GM12878 (cell line): ENCODE measurements around the gene CHST15. TPM values are rescaled to one million over a fixed set of nuclear protein-coding genes. Genes with fewer than 3 reads are reported as not detected.
A peak's percentile ranks its signal among the peaks of the same experiment; 100 is the strongest.

Experiments used
- ATF3 ChIP-seq: IDR thresholded peaks from 2 replicates; pipeline ENCODE4 v1.6.1; 2011; ENCODE audit warnings: low read depth, mild to moderate bottlenecking, low read length, moderate library complexity, borderline replicate concordance; ENCODE audit errors: extremely low read depth
- E2F4 ChIP-seq: IDR thresholded peaks from 2 replicates; pipeline ENCODE4 v1.6.1; 2012; ENCODE audit warnings: low read depth, low read length, improper control_type of control experiment
- ETV6 ChIP-seq, 2 experiments: fragments of 450-650 bp in 1 of 2; IDR thresholded peaks in 1 of 2; conservative IDR thresholded peaks in 1 of 2; 2 replicates each; pipeline ENCODE4 v1.6.1; 2014; ENCODE audit warnings: antibody characterized with exemption in 1 of 2, borderline replicate concordance in 1 of 2, low read depth in 1 of 2, mild to moderate bottlenecking in 1 of 2, moderate library complexity in 1 of 2
- EZH2 ChIP-seq: IDR thresholded peaks from 2 replicates; pipeline ENCODE4 v1.6.1; 2012; ENCODE audit warnings: low read depth, mild to moderate bottlenecking, control low read depth, inconsistent platforms, low read length, borderline replicate concordance; ENCODE audit not compliant: control insufficient read depth
- IKZF1 ChIP-seq: fragments of 450-650 bp; conservative IDR thresholded peaks from 2 replicates; pipeline ENCODE4 v1.6.1; 2017; ENCODE audit warnings: antibody characterized with exemption, mild to moderate bottlenecking
- IRF4 ChIP-seq: IDR thresholded peaks from 2 replicates; pipeline ENCODE4 v1.6.1; 2011; ENCODE audit warnings: low read depth, low read length
- JUNB ChIP-seq: IDR thresholded peaks from 2 replicates; pipeline ENCODE4 v1.6.1; 2016; ENCODE audit warnings: antibody characterized with exemption, mild to moderate bottlenecking
- MEF2A ChIP-seq: IDR thresholded peaks from 2 replicates; pipeline ENCODE4 v1.6.1; 2011; ENCODE audit warnings: low read depth, mild to moderate bottlenecking, low read length, moderate library complexity; ENCODE audit not compliant: insufficient read depth
- MTA2 ChIP-seq: fragments of 450-650 bp; IDR thresholded peaks from 2 replicates; pipeline ENCODE4 v1.6.1; 2016; ENCODE audit warnings: low read depth, mild to moderate bottlenecking, moderate library complexity
- NFYA ChIP-seq: IDR thresholded peaks from 2 replicates; pipeline ENCODE4 v1.6.1; 2011; ENCODE audit warnings: low read depth, mild to moderate bottlenecking, low read length, improper control_type of control experiment, borderline replicate concordance
- SP1 ChIP-seq: IDR thresholded peaks from one replicate; pipeline ENCODE4 v1.6.1; 2011; ENCODE audit warnings: low read depth, low read length
- TARDBP ChIP-seq: IDR thresholded peaks from 2 replicates; pipeline ENCODE4 v1.6.1; 2016; ENCODE audit warnings: borderline replicate concordance
- TCF7 ChIP-seq: IDR thresholded peaks from 2 replicates; pipeline ENCODE4 v1.6.1; 2014; ENCODE audit warnings: antibody characterized with exemption, borderline replicate concordance
- ZNF622 ChIP-seq: fragments of 450-650 bp; IDR thresholded peaks from 2 replicates; pipeline ENCODE4 v1.6.1; 2017; ENCODE audit warnings: mild to moderate bottlenecking, inconsistent platforms
- polyA plus RNA-seq, 11 experiments: library from polyadenylated mRNA; depleted of rRNA in 4 of 11; unstranded in 6 of 11; stranded (reverse) in 5 of 11; fragments of >200 nt; fragmentation: Nextera tagmentation in 4 of 11; fragmentation: Illumina TruSeq in 1 of 11; extraction: Ambion mirVana in 4 of 11; extraction: Trizol in 1 of 11; gene quantifications; 1 replicate in 1 of 11; 2 replicates in 10 of 11; pipeline versions ENCODE4 v1.2.1 to v1.2.3, GENCODE V29; 2011 to 2016; ENCODE audit warnings: inconsistent platforms in 2 of 11, missing spikeins in 2 of 11, low read depth in 1 of 11
- total RNA-seq, 4 experiments: library from RNA; depleted of rRNA in 3 of 4; stranded (reverse); fragments of >200 nt in 3 of 4; fragmentation: Illumina TruSeq in 1 of 4; extraction: Trizol in 1 of 4; gene quantifications; 2 replicates each; pipeline versions ENCODE4 v1.2.1 to v1.2.3, GENCODE V29; 2013 to 2021
- TF ChIP-seq, protein P1 (sequence below): fragments of 450-650 bp; conservative IDR thresholded peaks from 2 replicates; pipeline ENCODE4 v1.6.1; 2017; ENCODE audit warnings: mild to moderate bottlenecking, moderate library complexity
- TF ChIP-seq, protein P2 (sequence below): fragments of 450-650 bp; IDR thresholded peaks from 2 replicates; pipeline ENCODE4 v1.6.1; 2014; ENCODE audit warnings: mild to moderate bottlenecking
- TF ChIP-seq, protein P3 (sequence below): fragments of 450-650 bp; IDR thresholded peaks from 2 replicates; pipeline ENCODE4 v1.6.1; 2017; ENCODE audit warnings: mild to moderate bottlenecking, low read depth, inconsistent platforms; ENCODE audit not compliant: poor library complexity, severe bottlenecking
- TF ChIP-seq, protein P4 (sequence below): fragments of 450-650 bp; IDR thresholded peaks from 2 replicates; pipeline ENCODE4 v1.6.1; 2018; ENCODE audit warnings: borderline replicate concordance, mild to moderate bottlenecking; ENCODE audit not compliant: partially characterized antibody

Gene CHST15
- total and polyA plus RNA-seq, 10 of the 15 experiments (the other 5 are each of a cell fraction or from before 2014, with no cell fraction given), result 0.02 to 0.53 (median 0.05) TPM; not detected in 1

GRCh38 chr10:124035928-124036558 is 57.4 kb downstream of the CHST15 start (continued):
- TF ChIP-seq, protein P1, sequence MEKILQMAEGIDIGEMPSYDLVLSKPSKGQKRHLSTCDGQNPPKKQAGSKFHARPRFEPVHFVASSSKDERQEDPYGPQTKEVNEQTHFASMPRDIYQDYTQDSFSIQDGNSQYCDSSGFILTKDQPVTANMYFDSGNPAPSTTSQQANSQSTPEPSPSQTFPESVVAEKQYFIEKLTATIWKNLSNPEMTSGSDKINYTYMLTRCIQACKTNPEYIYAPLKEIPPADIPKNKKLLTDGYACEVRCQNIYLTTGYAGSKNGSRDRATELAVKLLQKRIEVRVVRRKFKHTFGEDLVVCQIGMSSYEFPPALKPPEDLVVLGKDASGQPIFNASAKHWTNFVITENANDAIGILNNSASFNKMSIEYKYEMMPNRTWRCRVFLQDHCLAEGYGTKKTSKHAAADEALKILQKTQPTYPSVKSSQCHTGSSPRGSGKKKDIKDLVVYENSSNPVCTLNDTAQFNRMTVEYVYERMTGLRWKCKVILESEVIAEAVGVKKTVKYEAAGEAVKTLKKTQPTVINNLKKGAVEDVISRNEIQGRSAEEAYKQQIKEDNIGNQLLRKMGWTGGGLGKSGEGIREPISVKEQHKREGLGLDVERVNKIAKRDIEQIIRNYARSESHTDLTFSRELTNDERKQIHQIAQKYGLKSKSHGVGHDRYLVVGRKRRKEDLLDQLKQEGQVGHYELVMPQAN, result no peak
- TF ChIP-seq, protein P2, sequence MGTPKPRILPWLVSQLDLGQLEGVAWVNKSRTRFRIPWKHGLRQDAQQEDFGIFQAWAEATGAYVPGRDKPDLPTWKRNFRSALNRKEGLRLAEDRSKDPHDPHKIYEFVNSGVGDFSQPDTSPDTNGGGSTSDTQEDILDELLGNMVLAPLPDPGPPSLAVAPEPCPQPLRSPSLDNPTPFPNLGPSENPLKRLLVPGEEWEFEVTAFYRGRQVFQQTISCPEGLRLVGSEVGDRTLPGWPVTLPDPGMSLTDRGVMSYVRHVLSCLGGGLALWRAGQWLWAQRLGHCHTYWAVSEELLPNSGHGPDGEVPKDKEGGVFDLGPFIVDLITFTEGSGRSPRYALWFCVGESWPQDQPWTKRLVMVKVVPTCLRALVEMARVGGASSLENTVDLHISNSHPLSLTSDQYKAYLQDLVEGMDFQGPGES, result no peak
- TF ChIP-seq TCF7 (no peak), ATF3 (no peak), ZNF622 (no peak), SP1 (peak; percentile 67), JUNB (no peak), EZH2 (no peak), TARDBP (no peak), E2F4 (no peak), ETV6 (conservative IDR thresholded peaks at IDR 0.05 in 1 of 2, IDR thresholded peaks at IDR 0.05 in 1 of 2; ENCODE audit: borderline replicate concordance in 1 of 2, low read depth in 1 of 2) (peak in 1 of 2 experiments; percentile 53; a peak in 1 of 4 replicates), NFYA (no peak), IRF4 (peak; percentile 74; the same call in 1 of the 2 replicates), MEF2A (no peak), MTA2 (peak; percentile 89), IKZF1 (peak; percentile 94)
- TF ChIP-seq, protein P3, sequence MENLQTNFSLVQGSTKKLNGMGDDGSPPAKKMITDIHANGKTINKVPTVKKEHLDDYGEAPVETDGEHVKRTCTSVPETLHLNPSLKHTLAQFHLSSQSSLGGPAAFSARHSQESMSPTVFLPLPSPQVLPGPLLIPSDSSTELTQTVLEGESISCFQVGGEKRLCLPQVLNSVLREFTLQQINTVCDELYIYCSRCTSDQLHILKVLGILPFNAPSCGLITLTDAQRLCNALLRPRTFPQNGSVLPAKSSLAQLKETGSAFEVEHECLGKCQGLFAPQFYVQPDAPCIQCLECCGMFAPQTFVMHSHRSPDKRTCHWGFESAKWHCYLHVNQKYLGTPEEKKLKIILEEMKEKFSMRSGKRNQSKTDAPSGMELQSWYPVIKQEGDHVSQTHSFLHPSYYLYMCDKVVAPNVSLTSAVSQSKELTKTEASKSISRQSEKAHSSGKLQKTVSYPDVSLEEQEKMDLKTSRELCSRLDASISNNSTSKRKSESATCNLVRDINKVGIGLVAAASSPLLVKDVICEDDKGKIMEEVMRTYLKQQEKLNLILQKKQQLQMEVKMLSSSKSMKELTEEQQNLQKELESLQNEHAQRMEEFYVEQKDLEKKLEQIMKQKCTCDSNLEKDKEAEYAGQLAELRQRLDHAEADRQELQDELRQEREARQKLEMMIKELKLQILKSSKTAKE, result peak; percentile 91
- TF ChIP-seq, protein P4, sequence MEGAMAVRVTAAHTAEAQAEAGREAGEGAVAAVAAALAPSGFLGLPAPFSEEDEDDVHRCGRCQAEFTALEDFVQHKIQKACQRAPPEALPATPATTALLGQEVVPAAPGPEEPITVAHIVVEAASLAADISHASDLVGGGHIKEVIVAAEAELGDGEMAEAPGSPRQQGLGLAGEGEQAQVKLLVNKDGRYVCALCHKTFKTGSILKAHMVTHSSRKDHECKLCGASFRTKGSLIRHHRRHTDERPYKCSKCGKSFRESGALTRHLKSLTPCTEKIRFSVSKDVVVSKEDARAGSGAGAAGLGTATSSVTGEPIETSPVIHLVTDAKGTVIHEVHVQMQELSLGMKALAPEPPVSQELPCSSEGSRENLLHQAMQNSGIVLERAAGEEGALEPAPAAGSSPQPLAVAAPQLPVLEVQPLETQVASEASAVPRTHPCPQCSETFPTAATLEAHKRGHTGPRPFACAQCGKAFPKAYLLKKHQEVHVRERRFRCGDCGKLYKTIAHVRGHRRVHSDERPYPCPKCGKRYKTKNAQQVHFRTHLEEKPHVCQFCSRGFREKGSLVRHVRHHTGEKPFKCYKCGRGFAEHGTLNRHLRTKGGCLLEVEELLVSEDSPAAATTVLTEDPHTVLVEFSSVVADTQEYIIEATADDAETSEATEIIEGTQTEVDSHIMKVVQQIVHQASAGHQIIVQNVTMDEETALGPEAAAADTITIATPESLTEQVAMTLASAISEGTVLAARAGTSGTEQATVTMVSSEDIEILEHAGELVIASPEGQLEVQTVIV, result no peak
